HG02938 (cell line): Measurements from ENCODE around the gene LRCH2.
"Not testable (repeated sequence)": the region's sequence is repeated elsewhere in the genome, so short reads cannot be mapped to it uniquely, and the experiment has no call there.

ENCODE experiments used
- ATAC-seq: cut with Tn5 transposase; IDR thresholded peaks from one replicate; pipeline ENCODE4 v1.9.1; 2021; ENCODE audit warnings: mild to moderate bottlenecking, moderate library complexity; ENCODE audit not compliant: unreplicated experiment

The LRCH2 gene

GRCh38 chrX:115214151-115214550 is 19.7 kb downstream of the LRCH2 start:
- no peak for ATAC-seq

GRCh38 chrX:115209547-115209946 is 24.3 kb downstream of the LRCH2 start:
- not testable (repeated sequence) for ATAC-seq

GRCh38 chrX:115204040-115204439 is 29.9 kb downstream of the LRCH2 start:
- no peak for ATAC-seq

- ATAC-seq: no peak
These were observed 41.6 kb downstream of the LRCH2 start for GRCh38 chrX:115192244-115192700.

- no peak for ATAC-seq
These were observed 42.2 kb downstream of the LRCH2 start for GRCh38 chrX:115191490-115192243.

- no peak for ATAC-seq
These were observed 43.0 kb downstream of the LRCH2 start for GRCh38 chrX:115190636-115191489.

- no peak for ATAC-seq
These were observed 44.0 kb downstream of the LRCH2 start for GRCh38 chrX:115189646-115190635.

GRCh38 chrX:115189110-115189509 is 44.8 kb downstream of the LRCH2 start, which contains the start of gene RBMXL3:
RBMXL3 (plus strand) TSS chrX:115189410; CDS start chrX:115189442, 32 bp downstream.
- no peak for ATAC-seq

- ATAC-seq: no peak
These were observed 49.9 kb downstream of the LRCH2 start for GRCh38 chrX:115183980-115184379.

- no peak for ATAC-seq
These were observed 55.4 kb downstream of the LRCH2 start for GRCh38 chrX:115178473-115178872.

- no peak for ATAC-seq
These were observed 56.0 kb downstream of the LRCH2 start for GRCh38 chrX:115177932-115178331.

- no peak for ATAC-seq
These were observed 59.3 kb downstream of the LRCH2 start for GRCh38 chrX:115174548-115174947.

GRCh38 chrX:115173181-115173580 is 60.7 kb downstream of the LRCH2 start:
- no peak for ATAC-seq

- ATAC-seq: no peak
These were observed 86.7 kb downstream of the LRCH2 start for GRCh38 chrX:115147220-115147619.

- ATAC-seq: no peak
These were observed 91.8 kb downstream of the LRCH2 start for GRCh38 chrX:115142057-115142456.

- ATAC-seq: no peak
These were observed 95.9 kb downstream of the LRCH2 start for GRCh38 chrX:115138040-115138439.

- no peak for ATAC-seq
These were observed 99.5 kb downstream of the LRCH2 start for GRCh38 chrX:115134382-115134781.

- no peak for ATAC-seq
These were observed 121.5 kb downstream of the LRCH2 start for GRCh38 chrX:115112411-115112810.

- no peak for ATAC-seq
These were observed 135.0 kb downstream of the LRCH2 start for GRCh38 chrX:115098897-115099296.

- no peak for ATAC-seq
These were observed 140.7 kb downstream of the LRCH2 start for GRCh38 chrX:115093191-115093590.

- no peak for ATAC-seq
These were observed 144.5 kb downstream of the LRCH2 start for GRCh38 chrX:115089419-115089818.
